ENCODE data around the gene SELL.
"Not testable (repeated sequence)": the region's sequence is repeated elsewhere in the genome, so short reads cannot be mapped to it uniquely, and the experiment has no call there.

The SELL gene

DNA sequence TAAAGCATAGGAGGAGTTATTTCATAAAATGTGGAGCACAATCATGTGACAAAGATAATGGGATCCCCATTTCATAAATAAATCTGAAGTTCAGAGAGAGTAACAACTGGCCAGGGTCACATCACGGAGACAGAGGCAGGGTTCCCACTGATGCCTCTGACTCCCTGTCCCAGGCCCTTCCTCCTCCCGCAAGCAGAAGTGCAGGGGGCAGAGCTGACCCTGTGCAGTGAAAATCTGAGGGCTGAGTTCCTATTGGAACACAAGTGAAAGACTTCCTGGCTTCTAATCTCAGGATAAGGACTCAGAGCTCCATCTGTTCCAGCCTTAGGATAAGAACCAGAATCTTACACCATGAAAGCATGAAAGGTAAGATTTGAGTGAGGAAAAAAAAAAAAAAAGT, 22.0 kb downstream of the SELL start:
- Histone ChIP-seq H3K27me3 (ENCODE audit: control insufficient read depth in 1 of 2, insufficient read depth in 2 of 2, low read length in 2 of 2) (no peaks in the 10 kb centered on the region), H3K9ac (ENCODE audit: low read length in 2 of 2) (no peak overlapping the region), H3K27ac (ENCODE audit: low read length) (no peak overlapping the region), H3K36me3 (ENCODE audit: control insufficient read depth in 2 of 2, insufficient read depth in 2 of 2, low read length in 2 of 2) (no peaks in the 10 kb centered on the region), H3K9me3 (ENCODE audit: control insufficient read depth in 2 of 2, low read length in 2 of 2) (no peaks in the 10 kb centered on the region), H3K4me3 (ENCODE audit: low read length in 2 of 2) (no peak overlapping the region), H3K4me1 (ENCODE audit: control insufficient read depth, insufficient read depth, low read length) (no peaks in the 10 kb centered on the region)

DNA sequence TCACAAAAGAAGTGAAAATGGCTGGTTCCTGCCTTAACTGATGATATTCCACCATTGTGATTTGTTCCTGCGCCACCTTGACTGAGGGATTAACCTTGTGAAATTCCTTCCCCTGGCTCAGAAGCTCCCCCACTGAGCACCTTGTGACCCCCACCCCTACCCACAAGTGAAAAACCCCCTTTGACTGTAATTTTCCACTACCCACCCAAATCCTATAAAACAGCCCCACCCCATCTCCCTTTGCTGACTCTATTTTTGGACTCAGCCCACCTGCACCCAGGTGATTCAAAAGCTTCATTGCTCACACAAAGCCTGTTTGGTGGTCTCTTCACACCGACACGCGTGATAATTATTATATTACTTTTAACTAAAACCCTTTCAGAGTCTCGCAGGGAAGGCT, 23.0 kb downstream of the SELL start:
- H3K9me3 ChIP-seq (ENCODE audit: control insufficient read depth in 2 of 2, low read length in 2 of 2); H3K4me1 ChIP-seq (ENCODE audit: control insufficient read depth, insufficient read depth, low read length); H3K9ac ChIP-seq (ENCODE audit: low read length in 2 of 2); H3K36me3 ChIP-seq (ENCODE audit: control insufficient read depth in 2 of 2, insufficient read depth in 2 of 2, low read length in 2 of 2); H3K27me3 ChIP-seq (ENCODE audit: control insufficient read depth in 1 of 2, insufficient read depth in 2 of 2, low read length in 2 of 2); H3K27ac ChIP-seq (ENCODE audit: low read length); H3K4me3 ChIP-seq (ENCODE audit: low read length in 2 of 2): not testable (repeated sequence)

GRCh38 chr1:169683661-169684060, 27.8 kb downstream of the SELL start:
- Histone ChIP-seq H3K9me3 (ENCODE audit: control insufficient read depth in 2 of 2, low read length in 2 of 2) (no peaks in the 10 kb centered on the region), H3K4me1 (ENCODE audit: control insufficient read depth, insufficient read depth, low read length) (no peaks in the 10 kb centered on the region), H3K27ac (ENCODE audit: low read length) (no peak overlapping the region), H3K36me3 (ENCODE audit: control insufficient read depth in 2 of 2, insufficient read depth in 2 of 2, low read length in 2 of 2) (no peaks in the 10 kb centered on the region), H3K4me3 (ENCODE audit: low read length in 2 of 2) (no peak overlapping the region), H3K27me3 (ENCODE audit: control insufficient read depth in 1 of 2, insufficient read depth in 2 of 2, low read length in 2 of 2) (no peaks in the 10 kb centered on the region), H3K9ac (ENCODE audit: low read length in 2 of 2) (no peak overlapping the region)

- H3K9ac ChIP-seq (ENCODE audit: low read length in 2 of 2); H3K9me3 ChIP-seq (ENCODE audit: control insufficient read depth in 2 of 2, low read length in 2 of 2); H3K4me3 ChIP-seq (ENCODE audit: low read length in 2 of 2); H3K36me3 ChIP-seq (ENCODE audit: control insufficient read depth in 2 of 2, insufficient read depth in 2 of 2, low read length in 2 of 2); H3K4me1 ChIP-seq (ENCODE audit: control insufficient read depth, insufficient read depth, low read length); H3K27me3 ChIP-seq (ENCODE audit: control insufficient read depth in 1 of 2, insufficient read depth in 2 of 2, low read length in 2 of 2); H3K27ac ChIP-seq (ENCODE audit: low read length): not testable (repeated sequence)
These were observed 28.3 kb downstream of the SELL start for GRCh38 chr1:169683168-169683567.

DNA sequence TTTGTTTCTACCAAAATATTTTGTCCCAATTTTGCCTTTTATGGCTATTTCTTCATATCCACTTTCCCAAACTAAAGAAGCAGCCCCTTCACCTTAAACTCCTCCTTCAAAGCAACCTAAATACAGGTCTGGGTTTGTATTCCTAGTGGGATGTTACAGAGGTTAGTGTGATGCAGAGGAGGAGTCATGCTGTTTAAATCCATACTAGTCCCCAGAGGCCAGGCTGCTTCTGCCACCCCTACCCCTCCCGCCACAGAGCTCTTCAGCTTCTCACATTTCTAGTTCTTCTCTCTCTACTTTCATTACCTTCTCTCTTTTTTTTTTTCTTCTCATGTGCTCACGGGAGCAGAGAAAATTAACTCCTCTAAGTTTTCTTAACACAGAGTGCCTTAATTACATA, 29.3 kb downstream of the SELL start:
- no peak overlapping the region for H3K27ac ChIP-seq (ENCODE audit: low read length)
- H3K27me3 ChIP-seq (ENCODE audit: control insufficient read depth in 1 of 2, insufficient read depth in 2 of 2, low read length in 2 of 2), result no peaks in the 10 kb centered on the region
- no peaks in the 10 kb centered on the region for H3K36me3 ChIP-seq (ENCODE audit: control insufficient read depth in 2 of 2, insufficient read depth in 2 of 2, low read length in 2 of 2)
- H3K4me1 ChIP-seq (ENCODE audit: control insufficient read depth, insufficient read depth, low read length), result no peaks in the 10 kb centered on the region
- H3K4me3 ChIP-seq (ENCODE audit: low read length in 2 of 2), result no peak overlapping the region
- H3K9me3 ChIP-seq (ENCODE audit: control insufficient read depth in 2 of 2, low read length in 2 of 2), result no peaks in the 10 kb centered on the region
- H3K9ac ChIP-seq (ENCODE audit: low read length in 2 of 2), result no peak overlapping the region

GRCh38 chr1:169681140-169681539, 30.3 kb downstream of the SELL start:
- no peak overlapping the region for H3K27ac ChIP-seq (ENCODE audit: low read length)
- H3K4me3 ChIP-seq (ENCODE audit: low read length in 2 of 2), result no peak overlapping the region
- no peaks in the 10 kb centered on the region for H3K4me1 ChIP-seq (ENCODE audit: control insufficient read depth, insufficient read depth, low read length)
- no peak overlapping the region for H3K9ac ChIP-seq (ENCODE audit: low read length in 2 of 2)
- no peaks in the 10 kb centered on the region for H3K27me3 ChIP-seq (ENCODE audit: control insufficient read depth in 1 of 2, insufficient read depth in 2 of 2, low read length in 2 of 2)
- H3K36me3 ChIP-seq (ENCODE audit: control insufficient read depth in 2 of 2, insufficient read depth in 2 of 2, low read length in 2 of 2), result no peaks in the 10 kb centered on the region
- H3K9me3 ChIP-seq (ENCODE audit: control insufficient read depth in 2 of 2, low read length in 2 of 2), result no peaks in the 10 kb centered on the region

DNA sequence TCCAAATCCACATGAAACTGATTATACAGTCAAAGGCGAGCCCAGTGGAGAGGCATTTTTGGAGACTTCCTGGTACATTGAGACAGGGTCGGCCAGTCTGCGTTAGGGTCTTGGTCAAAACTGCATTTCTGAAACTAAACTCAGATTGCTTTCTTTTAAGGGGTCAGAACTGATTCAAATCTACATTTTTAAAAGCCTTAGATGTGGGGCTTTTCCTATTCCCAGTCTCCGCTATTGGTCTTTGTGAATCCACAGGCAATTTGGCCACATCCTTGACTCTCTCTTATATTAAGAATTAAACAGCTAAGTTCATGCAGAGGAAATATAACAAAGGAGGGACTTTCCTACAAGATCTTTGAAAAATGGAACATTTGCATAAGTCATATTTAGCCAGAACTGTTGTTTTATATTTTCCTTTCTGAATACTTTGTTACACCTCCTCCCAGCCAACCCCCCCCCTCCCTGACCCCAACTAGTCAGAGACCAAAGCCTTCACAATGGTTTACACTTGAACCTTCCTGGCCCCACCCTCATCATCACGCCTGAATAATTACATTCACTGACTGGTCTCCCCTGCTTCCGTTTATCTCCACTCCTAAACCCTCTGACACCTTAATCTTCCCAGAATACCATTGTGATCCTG, 30.9 kb downstream of the SELL start:
- Histone ChIP-seq H3K36me3 (ENCODE audit: control insufficient read depth in 2 of 2, insufficient read depth in 2 of 2, low read length in 2 of 2) (no peaks in the 10 kb centered on the region), H3K27ac (ENCODE audit: low read length) (no peak overlapping the region), H3K4me1 (ENCODE audit: control insufficient read depth, insufficient read depth, low read length) (no peaks in the 10 kb centered on the region), H3K9me3 (ENCODE audit: control insufficient read depth in 2 of 2, low read length in 2 of 2) (no peaks in the 10 kb centered on the region), H3K4me3 (ENCODE audit: low read length in 2 of 2) (no peak overlapping the region), H3K27me3 (ENCODE audit: control insufficient read depth in 1 of 2, insufficient read depth in 2 of 2, low read length in 2 of 2) (no peaks in the 10 kb centered on the region), H3K9ac (ENCODE audit: low read length in 2 of 2) (no peak overlapping the region)

DNA sequence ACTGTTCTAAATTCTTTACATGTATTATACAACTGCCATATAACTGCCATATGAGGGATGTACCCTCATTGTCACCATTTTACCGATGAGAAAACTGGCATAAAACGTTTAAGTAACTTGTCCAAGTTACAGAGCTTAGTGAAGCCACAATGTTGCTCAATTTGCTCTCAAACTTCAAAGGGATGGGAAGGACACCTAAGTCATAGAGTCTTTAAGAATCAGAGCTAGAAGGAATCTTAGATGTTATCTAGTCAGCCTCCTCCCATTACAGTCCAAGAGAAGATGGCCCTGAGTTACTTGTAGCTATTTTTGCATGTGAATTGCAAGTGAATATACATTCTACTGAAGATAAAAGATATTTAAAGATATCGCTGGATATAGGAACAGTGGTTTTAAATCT, 31.7 kb downstream of the SELL start:
- no peak overlapping the region for H3K9ac ChIP-seq (ENCODE audit: low read length in 2 of 2)

GRCh38 chr1:169676001-169676400, 35.4 kb downstream of the SELL start:
- no peak overlapping the region for H3K9ac ChIP-seq (ENCODE audit: low read length in 2 of 2)
- H3K27ac ChIP-seq (ENCODE audit: low read length), result no peak overlapping the region
- no peaks in the 10 kb centered on the region for H3K27me3 ChIP-seq (ENCODE audit: control insufficient read depth in 1 of 2, insufficient read depth in 2 of 2, low read length in 2 of 2)
- no peaks in the 10 kb centered on the region for H3K36me3 ChIP-seq (ENCODE audit: control insufficient read depth in 2 of 2, insufficient read depth in 2 of 2, low read length in 2 of 2)
- peaks cover 0 to 4% of the 10 kb centered on the region in 2 donors for H3K9me3 ChIP-seq (ENCODE audit: control insufficient read depth in 2 of 2, low read length in 2 of 2)
- H3K4me3 ChIP-seq (ENCODE audit: low read length in 2 of 2), result no peak overlapping the region
- H3K4me1 ChIP-seq (ENCODE audit: control insufficient read depth, insufficient read depth, low read length), result no peaks in the 10 kb centered on the region

More for the DNA sequence above, 31.7 kb downstream of the SELL start:
- H3K27ac ChIP-seq (ENCODE audit: low read length), result no peak overlapping the region
- no peaks in the 10 kb centered on the region for H3K27me3 ChIP-seq (ENCODE audit: control insufficient read depth in 1 of 2, insufficient read depth in 2 of 2, low read length in 2 of 2)
- H3K9me3 ChIP-seq (ENCODE audit: control insufficient read depth in 2 of 2, low read length in 2 of 2), result no peaks in the 10 kb centered on the region
- no peaks in the 10 kb centered on the region for H3K36me3 ChIP-seq (ENCODE audit: control insufficient read depth in 2 of 2, insufficient read depth in 2 of 2, low read length in 2 of 2)
- H3K4me3 ChIP-seq (ENCODE audit: low read length in 2 of 2), result no peak overlapping the region
- no peaks in the 10 kb centered on the region for H3K4me1 ChIP-seq (ENCODE audit: control insufficient read depth, insufficient read depth, low read length)

DNA sequence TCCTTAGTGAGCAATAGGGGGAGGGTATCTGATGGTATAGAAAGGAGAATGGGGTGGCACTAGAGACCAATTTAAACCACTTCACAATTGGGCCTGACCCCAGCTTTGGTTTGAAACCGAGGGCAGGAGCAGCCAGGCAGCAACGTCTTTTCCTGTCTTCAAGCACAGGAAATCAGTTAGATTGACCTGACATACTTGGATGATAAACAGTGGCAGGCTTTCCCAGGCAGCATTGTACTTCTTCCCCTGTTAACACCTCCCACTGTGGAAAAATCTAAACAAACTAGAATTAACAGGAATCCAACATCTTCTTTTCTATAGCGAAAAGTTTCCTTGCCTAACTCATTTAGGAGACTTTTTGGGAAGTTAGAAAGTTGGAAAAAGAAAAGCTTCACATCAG, 40.6 kb downstream of the SELL start:
- H3K4me1 ChIP-seq (ENCODE audit: control insufficient read depth, insufficient read depth, low read length), result no peaks in the 10 kb centered on the region
- no peaks in the 10 kb centered on the region for H3K27me3 ChIP-seq (ENCODE audit: control insufficient read depth in 1 of 2, insufficient read depth in 2 of 2, low read length in 2 of 2)
- H3K9ac ChIP-seq (ENCODE audit: low read length in 2 of 2), result no peak overlapping the region
- H3K27ac ChIP-seq (ENCODE audit: low read length), result no peak overlapping the region
- peaks cover 0 to 4% of the 10 kb centered on the region in 2 donors for H3K9me3 ChIP-seq (ENCODE audit: control insufficient read depth in 2 of 2, low read length in 2 of 2)
- H3K36me3 ChIP-seq (ENCODE audit: control insufficient read depth in 2 of 2, insufficient read depth in 2 of 2, low read length in 2 of 2), result no peaks in the 10 kb centered on the region
- no peak overlapping the region for H3K4me3 ChIP-seq (ENCODE audit: low read length in 2 of 2)

- H3K9me3 ChIP-seq (ENCODE audit: control insufficient read depth in 2 of 2, low read length in 2 of 2); H3K36me3 ChIP-seq (ENCODE audit: control insufficient read depth in 2 of 2, insufficient read depth in 2 of 2, low read length in 2 of 2): not testable (repeated sequence)
These were observed 41.2 kb downstream of the SELL start for GRCh38 chr1:169670244-169670643.

More at GRCh38 chr1:169670244-169670643, 41.2 kb downstream of the SELL start:
- not testable (repeated sequence) for H3K4me3 ChIP-seq (ENCODE audit: low read length in 2 of 2); H3K9ac ChIP-seq (ENCODE audit: low read length in 2 of 2); H3K27me3 ChIP-seq (ENCODE audit: control insufficient read depth in 1 of 2, insufficient read depth in 2 of 2, low read length in 2 of 2); H3K27ac ChIP-seq (ENCODE audit: low read length); H3K4me1 ChIP-seq (ENCODE audit: control insufficient read depth, insufficient read depth, low read length)

All from stomach smooth muscle (tissue), 2 donors.